HL-60/S4 treated with retinoic acid at 250 ng/mL for 4 days and 3 days (cell line): Measurements from ENCODE around the gene KIFC3.
"Not testable (repeated sequence)": the region's sequence is repeated elsewhere in the genome, so short reads cannot be mapped to it uniquely, and the experiment has no call there.

Experiments
- in situ Hi-C: fragments of 300-500 bp; cut with MboI; formaldehyde crosslinking; loops from 2 replicates; pipeline ENCODE4 v1.7.0; 2022; ENCODE audit warnings: low sequenced_read_pairs

KIFC3 gene

GRCh38 chr16:57755726-57756423, 46.4 kb downstream of the KIFC3 start:
- in situ Hi-C loops = no loop called here

DNA sequence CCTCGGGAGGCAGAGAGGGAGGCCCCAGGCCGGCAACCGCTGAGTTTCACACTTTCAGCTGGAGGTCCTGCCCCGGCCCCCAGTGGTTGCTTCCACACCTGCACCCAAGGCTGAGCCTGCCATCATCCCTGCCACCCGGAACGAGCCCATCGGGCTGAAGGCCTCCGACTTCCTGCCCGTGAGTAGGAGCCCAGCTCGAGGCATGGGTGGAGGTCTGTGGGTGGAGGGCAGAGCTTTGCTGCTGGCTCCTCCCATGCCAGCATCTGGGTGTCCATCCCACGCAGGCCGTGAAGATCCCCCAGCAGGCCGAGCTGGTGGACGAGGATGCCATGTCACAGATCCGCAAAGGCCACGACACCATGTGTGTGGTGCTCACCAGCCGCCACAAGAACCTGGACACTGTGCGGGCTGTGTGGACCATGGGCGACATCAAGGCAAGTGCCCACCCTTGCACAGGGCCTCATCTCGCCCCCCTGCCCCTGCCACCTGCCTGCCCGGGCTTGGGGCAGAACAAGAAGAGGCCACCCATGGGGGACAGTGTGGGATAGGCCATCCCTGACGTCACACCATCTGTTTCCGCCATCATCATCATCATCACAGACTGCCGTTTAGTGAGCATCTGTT, 47.1 kb downstream of the KIFC3 start:
- in situ Hi-C loops = no loop called here

DNA sequence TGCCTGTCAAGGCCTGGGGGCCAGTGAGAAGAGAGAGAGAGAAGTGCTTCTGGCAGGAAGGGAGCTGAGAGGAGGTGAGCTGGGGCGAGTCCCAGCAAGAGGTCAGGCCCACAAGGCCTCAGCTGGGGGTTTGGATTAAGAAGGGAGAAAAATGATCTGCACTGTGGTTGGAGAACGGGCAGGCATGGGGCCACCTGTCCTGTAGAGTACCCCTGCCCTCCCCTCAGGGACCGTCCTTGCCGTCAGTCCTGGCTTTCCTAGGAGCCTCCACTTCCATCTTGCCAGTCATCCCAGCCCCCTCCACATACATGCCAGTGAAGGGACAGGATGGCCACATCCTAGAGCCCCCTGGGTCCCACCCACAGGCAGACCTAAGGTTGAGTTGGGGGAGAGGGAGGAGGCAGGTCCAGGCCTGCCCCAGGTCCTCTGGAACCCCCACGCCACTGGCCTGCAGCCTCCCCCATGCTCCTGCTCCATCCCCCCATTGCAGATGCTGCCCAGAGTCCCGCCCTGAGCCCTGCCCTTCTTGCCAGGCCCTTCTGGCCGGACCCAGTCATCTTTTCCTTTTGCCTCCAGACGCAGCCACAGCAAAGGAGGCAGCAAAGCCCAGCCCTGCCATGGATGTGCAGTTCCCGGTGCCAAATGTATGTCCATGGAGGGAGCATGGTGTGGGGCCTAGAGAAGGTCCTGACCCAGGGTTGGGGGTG, 47.8 kb downstream of the KIFC3 start:
- in situ Hi-C loops = no loop called here

DNA sequence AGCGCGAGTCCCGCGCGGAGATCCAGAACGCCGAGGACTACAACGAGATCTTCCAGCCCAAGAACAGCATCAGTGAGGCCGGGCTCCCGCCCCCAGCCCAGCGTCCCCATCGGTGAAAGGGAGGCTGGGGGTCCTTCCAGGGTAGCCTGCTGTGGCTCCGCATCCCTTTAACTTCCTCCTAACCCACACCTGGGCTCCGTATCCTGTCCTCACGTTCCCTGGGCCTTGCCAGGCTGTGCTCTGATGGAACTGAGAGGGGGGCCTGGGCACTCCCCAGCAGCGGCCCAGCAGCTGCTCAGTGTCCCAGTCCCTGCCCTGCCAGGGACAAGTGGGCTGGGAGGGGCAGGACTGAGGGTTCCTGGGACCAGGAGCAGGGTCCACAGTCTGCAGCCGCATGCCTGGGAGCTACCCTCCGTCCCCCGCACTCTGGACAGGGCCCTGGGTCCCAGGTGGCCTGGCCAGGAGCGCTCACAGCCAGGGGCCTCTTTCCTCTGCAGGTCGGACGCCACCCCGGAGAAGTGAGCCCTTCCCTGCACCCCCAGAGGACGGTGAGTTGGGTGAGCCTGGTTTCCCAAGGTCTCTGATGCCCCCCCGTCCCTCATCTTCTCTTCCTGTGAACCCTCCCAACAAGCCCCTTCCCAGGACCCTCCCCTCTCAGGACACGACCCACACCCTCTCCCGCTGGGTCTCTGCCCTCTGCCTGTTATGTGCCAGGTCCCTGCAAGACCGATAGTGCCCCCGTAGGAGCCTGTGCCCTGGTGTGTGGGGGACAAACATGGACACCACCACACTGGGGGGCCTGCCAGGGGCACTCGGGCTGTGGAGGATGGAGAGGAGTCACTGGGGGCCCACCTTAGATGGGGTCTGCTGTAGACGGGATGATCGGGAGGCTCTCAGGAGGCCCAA, 48.6 kb downstream of the KIFC3 start:
- in situ Hi-C loops = no loop called here

DNA sequence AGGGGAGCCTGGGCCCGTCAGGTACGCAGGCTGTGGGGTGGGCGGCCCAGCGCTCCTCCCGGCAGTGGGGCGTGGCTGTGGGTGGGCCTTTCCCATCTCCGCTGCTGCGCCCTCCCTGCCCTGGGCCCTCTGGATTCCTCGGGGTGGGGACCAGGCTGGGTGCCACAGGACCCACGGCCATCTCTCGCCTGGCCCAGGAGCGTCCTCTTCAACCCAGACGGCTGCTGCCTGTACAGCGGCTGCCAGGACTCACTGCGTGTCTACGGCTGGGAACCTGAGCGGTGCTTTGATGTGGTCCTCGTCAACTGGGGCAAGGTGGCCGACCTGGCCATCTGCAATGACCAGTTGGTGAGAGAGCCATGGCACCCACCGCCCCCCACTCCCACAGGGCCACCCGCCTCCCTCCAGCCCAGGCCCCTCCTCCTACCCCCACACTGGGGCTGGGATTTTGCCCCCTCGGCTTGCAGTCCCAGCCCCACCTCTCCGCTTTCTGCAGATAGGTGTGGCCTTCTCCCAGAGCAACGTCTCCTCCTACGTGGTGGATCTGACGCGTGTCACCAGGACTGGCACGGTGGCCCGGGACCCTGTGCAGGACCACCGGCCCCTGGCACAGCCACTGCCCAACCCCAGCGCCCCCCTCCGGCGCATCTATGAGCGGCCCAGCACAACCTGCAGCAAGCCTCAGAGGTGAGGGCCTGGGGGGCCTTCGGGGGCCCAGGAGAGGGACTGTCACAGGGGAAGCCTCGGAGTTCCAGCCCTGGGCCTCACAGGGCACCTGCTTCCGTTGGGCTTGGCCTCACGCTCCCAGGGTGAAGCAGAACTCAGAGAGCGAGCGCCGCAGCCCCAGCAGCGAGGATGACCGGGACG, 49.5 kb downstream of the KIFC3 start:
- in situ Hi-C loops = no loop called here

DNA sequence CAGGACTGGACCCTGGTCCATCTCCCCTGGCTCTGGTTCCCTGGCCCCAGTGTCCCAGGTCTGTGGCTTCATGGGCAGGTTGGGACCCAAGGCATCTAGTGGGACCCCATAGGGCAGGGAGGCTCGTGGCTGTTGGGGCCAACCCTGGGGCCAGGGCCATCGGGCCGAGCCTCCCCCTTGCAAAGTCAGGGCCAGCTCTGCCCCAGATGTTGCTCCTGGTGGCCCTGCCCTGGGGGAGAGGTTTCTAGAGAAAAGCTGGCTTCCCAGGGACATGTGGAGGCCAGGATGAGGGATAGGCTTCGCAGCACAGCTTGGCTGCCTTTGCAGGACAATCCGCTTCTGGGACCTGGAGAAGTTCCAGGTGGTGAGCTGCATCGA, 50.1 kb downstream of the KIFC3 start:
- in situ Hi-C loops = no loop called here

DNA sequence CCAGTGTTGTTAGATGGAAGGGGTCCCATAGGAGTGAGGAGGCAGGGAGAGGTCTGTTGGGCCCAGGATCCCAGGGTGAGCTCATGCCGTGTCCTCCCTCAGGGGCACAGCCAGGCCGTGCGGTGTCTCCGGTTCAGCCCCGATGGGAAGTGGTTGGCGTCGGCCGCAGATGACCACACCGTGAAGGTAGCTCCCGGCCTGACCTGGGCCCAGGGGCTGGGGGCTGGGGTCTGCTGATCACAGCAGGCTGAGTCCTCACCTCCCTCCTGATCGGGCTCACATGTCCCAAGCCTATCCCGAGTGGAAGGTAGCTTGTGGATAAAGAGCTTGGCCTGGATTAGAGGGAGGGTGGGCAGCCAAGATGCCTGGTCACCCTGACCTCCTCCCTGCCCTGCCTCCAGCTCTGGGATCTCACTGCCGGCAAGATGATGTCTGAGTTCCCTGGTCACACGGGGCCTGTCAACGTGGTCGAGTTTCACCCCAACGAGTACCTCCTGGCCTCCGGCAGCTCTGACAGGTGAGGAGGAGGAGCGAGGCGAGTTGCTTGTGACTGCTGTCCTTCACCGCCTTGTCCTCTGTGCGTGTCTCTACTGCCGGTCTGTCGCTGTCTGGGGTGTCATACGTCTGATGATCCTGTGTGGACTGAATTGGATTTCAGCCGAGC, 50.6 kb downstream of the KIFC3 start:
- in situ Hi-C loops = no loop called here

DNA sequence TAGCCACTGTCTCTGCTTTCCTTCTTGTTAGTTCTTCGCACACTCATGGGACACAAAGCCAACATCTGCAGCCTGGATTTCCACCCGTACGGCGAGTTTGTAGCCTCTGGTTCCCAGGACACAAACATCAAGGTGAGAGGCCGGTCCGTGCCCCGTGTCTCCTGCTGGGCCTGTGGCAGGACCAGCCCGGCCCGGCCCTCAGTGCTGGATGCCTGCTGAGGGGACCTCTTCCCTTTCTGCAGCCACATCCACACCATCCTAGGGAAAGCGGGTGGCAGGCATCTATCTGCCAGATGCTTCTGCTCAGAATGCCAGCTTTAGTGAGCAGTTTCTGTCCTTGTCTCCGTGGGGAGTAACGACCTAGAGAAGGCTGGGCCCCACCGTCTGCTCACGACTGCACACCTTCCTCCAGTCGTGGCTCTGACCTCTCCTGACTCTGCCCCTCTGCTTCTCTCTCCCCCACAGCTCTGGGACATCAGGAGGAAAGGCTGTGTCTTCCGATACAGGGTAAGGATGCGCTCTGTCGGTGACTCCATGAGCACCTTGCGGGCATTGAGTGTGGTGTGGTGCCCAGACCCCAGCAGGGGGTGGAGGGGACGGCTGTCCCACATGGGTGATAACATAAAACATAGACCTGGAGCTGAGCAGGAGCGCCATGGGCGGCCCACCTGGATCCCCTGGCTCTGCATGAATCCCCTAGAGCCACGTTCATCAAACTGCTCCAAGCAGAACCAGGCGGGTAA, 51.3 kb downstream of the KIFC3 start:
- in situ Hi-C loops = no loop called here

DNA sequence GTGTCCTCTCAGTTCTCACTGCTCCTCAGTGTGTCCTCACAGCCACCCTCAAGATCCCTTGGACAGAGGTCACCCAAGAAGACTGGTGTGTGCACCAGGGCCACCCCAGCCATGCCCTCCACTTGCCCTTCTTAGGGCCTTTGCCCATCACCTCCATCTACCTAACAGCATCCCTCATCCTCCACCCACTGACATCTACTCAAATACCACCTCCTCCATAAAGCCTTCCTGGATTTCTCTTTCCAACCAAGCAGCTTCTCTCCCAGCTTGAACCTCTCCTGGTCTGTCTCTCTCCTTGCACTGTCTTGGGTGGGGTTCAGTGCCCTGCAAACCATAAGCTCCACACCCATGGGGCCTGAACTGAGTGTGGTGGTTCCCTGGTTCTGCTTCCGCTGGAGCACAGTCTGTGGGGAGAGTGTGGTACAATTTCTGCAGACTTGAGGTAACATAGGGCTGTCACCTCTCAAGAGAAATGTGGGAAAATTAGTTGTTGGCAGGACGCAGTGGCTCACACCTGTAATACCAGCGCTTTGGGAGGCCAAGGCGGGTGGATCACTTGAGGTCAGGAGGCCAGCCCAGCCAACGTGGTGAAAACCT, 52.3 kb downstream of the KIFC3 start:
- in situ Hi-C loops = no loop called here

DNA sequence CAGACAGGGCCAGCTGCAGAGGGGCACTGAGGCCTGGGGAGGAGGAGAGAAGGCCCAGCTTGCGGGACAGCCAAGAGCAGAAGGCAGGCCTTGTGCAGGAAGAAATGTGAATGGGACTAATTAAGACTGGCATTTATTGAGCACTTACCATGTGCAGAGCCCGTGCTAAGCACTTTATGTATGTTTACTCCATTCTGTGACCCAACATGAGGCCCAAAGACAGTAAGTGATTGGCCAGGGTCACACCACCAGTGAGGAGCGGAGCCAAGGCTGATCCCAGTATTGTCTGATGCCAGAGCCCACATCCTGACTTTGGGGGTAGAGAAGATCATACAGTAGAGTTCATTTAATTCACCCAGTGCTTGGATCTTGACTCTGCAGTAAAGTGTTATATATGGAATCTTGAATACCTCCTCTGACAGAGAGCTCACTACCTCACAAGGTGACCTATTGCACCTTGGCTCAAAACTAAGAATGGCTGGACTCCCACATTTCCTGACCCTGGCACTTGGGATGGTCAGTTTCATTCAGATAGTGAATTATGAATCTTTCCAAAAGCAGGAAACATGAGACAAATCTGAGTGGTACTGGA, 53.1 kb downstream of the KIFC3 start:
- in situ Hi-C loops = no loop called here

DNA sequence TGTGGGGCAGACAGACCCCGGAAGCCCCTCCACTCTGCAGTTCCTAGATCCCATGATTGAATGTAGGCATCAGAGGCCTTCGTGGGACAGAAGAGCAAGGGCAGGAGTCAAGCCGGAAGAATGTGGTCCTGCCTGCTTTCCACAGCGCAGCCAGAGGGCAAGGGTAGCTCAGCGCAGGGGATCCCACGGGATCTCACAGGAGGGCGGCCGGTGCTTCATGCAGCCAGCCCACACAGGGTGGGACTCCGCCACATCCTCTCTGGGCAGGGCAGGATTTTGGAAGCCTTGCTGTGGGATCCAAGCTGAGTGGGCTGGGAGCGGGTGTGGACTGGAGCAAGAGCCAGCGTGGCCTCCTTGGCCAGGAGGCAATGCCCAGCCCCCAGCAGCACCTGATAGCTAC, 53.7 kb downstream of the KIFC3 start:
- in situ Hi-C loops = no loop called here

DNA sequence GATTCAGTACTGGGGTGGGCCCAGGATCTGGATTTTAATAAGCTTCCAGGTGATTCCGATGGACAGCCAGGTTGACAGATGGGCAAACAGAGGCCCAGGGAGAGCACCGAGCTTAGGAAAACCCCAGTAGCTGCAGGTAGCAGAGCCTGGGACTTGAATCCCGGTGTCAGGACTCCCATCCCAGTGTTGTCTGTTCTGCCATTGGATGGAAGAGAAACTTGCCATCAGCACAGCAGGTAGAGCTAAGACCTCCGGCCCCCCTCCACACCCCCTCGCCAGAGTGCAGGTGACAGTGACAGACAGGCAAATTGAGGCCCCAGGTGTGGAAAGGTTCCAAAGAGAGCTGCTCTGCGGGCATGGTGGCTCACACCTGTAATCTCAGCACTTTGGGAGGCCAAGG, 54.3 kb downstream of the KIFC3 start:
- in situ Hi-C loops = no loop called here

GRCh38 chr16:57747496-57747895, 54.8 kb downstream of the KIFC3 start:
- in situ Hi-C loops = no loop called here

DNA sequence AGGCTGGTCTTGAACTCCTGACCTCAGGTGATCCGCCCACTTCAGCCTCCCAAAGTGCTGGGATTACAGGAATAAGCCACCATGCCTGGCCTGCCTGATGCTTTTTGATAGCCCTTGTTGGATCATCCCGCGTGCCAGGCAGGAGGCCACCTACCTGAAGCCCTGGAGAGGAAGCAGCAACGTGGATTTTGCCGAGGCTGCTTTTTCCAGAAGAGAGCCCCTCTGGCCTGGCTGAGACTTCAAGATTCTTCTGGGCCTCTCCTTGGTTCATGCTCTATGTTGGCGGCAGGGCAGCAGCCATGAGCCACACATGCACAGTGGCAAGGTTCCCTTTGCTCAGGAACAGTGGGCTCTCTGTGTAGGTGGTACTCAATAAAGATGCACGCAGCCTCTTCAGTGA, 55.2 kb downstream of the KIFC3 start:
- in situ Hi-C loops = no loop called here

DNA sequence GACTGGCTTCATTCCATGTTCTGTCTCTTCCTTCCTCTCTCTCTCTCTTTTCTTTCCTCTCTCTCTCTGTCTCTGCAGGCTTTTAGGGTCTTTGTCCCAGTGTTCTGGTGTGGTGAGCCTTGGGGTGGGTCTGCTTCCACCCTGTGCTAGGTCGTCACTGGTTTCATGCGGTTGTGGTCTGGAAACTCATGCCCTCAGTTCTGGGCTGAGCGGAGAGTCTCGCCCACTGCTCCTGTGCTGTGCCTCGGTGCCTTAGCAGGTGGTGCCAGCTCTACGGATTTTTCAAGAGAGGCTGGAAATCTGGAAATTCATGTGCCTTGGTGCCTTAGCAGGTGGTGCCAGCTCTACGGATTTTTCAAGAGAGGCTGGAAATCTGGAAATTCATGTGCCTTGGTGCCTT, 56.0 kb downstream of the KIFC3 start:
- in situ Hi-C loops = not testable (repeated sequence)

DNA sequence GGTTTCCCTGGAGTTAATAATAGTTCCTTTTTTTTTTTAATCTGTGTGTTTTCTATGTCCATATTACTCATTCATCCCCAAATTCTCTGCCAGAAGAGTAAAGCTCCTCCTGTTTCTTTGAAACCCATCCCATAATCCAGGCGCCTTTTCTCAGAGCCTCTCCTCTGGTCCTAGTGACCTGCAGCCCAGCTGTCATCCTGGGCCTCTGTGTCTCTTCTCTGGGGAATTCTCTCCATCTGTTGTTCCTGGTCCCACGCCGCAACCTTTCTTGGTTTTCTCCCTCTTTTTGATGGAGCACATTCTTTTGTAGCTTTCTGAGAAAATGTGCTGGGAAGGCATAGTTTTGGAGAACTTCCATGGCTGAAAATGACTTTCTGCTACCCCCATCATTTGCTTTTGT, 56.5 kb downstream of the KIFC3 start:
- in situ Hi-C loops = no loop called here

DNA sequence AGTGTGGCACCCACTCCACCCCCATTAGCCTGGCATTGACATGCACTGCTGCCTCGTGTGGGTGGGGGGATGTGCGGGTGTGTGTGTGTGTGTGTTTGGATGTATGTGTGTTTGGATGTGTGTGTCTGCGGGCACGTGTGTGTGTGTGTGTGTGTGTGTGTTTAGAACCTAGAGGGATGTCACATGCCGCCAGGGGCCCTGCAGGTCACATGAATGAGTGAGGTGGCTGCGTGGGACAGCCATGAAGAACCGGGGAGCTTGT, 57.7 kb downstream of the KIFC3 start:
- in situ Hi-C loops = no loop called here

DNA sequence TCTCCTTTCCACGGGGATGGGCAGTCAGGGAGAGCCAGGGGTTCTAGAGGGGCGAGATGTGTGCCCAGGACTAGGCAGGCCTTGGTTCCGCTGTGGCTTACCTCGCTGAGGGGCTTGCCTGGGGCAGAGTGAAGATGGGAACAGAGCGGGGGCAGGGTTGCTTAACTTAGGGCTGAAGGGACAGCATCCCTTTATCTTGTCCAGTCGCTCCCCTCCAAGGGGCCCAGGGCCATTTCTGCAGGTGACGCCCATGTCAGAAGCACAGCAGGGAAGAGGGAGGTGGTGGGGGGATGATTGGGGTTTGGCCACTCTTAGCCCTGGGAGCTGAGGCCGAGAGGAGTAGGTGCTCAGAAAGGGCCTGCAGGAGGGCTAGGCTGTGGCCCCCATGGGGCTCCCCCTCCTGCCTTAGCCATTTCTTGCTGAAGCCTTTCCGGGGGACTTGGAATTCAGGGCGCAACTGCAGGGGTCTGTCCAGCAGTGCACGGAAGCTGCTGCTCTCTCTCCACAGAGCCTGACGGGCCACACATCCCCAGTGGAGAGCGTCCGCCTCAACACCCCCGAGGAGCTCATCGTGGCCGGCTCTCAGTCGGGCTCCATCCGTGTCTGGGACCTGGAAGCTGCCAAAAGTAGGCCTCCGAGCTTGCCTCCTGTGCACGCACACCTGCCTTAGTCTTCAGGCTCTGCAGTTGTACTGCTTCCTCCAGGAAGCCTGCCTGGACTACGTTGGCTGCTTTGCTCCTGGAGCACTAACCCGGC, 58.2 kb downstream of the KIFC3 start:
- in situ Hi-C loops = no loop called here
